ENCODE data around the gene MAPK4.

DNA sequence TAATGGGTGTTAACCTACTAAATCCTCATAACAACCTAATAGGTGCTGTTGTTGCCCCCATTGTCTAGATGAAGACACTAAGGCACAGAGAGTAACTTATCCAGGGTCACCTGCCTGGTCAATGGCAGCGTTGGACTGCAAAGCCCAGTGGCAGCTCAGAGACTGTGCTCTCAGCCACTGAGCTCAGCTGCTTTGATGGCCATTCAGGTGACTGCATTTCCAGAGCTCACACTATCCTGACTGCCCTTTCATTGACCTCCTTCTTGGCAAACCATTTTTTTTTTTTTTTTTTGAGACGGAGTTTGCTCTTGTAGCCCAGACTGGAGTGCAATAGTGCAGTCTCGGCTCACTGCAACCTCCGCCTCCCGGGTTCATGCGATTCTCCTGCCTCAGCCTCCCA is 115.2 kb downstream of the MAPK4 start:
- TF ChIP-seq, protein P1, sequence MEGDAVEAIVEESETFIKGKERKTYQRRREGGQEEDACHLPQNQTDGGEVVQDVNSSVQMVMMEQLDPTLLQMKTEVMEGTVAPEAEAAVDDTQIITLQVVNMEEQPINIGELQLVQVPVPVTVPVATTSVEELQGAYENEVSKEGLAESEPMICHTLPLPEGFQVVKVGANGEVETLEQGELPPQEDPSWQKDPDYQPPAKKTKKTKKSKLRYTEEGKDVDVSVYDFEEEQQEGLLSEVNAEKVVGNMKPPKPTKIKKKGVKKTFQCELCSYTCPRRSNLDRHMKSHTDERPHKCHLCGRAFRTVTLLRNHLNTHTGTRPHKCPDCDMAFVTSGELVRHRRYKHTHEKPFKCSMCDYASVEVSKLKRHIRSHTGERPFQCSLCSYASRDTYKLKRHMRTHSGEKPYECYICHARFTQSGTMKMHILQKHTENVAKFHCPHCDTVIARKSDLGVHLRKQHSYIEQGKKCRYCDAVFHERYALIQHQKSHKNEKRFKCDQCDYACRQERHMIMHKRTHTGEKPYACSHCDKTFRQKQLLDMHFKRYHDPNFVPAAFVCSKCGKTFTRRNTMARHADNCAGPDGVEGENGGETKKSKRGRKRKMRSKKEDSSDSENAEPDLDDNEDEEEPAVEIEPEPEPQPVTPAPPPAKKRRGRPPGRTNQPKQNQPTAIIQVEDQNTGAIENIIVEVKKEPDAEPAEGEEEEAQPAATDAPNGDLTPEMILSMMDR (conservative IDR thresholded peaks at IDR 0.05): no peak
- TF ChIP-seq ZFX (IDR thresholded peaks at IDR 0.05): no peak

All from C4-2B (cell line).